Lower leg skin (tissue), 4 donors: ENCODE results near the gene LACRT. TPM values are rescaled to one million over a fixed set of nuclear protein-coding genes. Genes with fewer than 3 reads are reported as not detected.
A peak's percentile ranks its signal among the peaks of the same experiment; 100 is the strongest.

Experiments used
- DNase-seq, 2 donors: peaks; one replicate each; pipeline ENCODE4 v3.0.0-alpha.2; 2019; ENCODE audit warnings: low spot score in 2 of 2
- H3K4me3 ChIP-seq: fragments of 200-600 bp; sonication (generic); 2 replicates; pipeline ENCODE4 v1.5.1; 2017; ENCODE audit warnings: mild to moderate bottlenecking, low read depth; ENCODE audit not compliant: poor library complexity, severe bottlenecking
- CTCF ChIP-seq, 3 donors: fragments of 450-650 bp; IDR thresholded peaks; one replicate each; pipeline ENCODE4 v1.5.1; 2016; ENCODE audit warnings: antibody characterized with exemption in 3 of 3, mild to moderate bottlenecking in 3 of 3, moderate library complexity in 2 of 3
- POLR2A ChIP-seq, 2 donors: fragments of 450-650 bp; IDR thresholded peaks; one replicate each; pipeline ENCODE4 v1.6.1; 2016 to 2017; ENCODE audit warnings: antibody characterized with exemption in 2 of 2, mild to moderate bottlenecking in 1 of 2, moderate library complexity in 1 of 2
- WGBS, 2 donors: methylation state at CpG; one replicate each; pipeline ENCODE4 v1.1.5; 2018; 5-methylcytosine and 5-hydroxymethylcytosine counted together
- intact Hi-C: fragments of 100-400 bp; cut with DNase I; formaldehyde crosslinking; loops from one replicate; pipeline ENCODE4 v1.15.0; 2023; ENCODE audit warnings: low total_unique reads
- total RNA-seq, 4 donors: library from RNA; depleted of rRNA; stranded (reverse); fragments of >200 nt; gene quantifications; one replicate each; pipeline ENCODE4 v1.1.0, GENCODE V29; 2016

The LACRT gene
- total RNA-seq, 4 donors from 2014 or later, result 0.68 TPM; not detected in 3

DNA sequence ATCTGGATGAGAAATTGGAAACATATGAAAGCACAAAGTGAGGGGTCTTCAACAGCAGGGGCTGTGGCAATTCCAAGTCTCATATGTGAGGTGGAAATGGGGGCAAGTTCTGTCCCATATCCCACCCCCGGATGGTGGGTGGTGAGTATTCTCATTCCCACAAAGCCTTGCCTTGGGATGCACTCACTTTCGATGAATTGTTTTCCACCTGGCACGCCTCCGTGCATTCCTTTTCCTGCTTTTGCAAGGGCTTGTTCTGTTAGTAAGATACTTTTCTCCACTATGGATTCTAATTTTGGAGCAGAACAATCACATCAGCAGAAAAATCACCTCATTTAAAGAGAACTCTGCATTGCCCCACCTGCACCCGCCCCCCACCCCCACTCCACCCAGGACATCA, 3.1 kb downstream of the LACRT start:
- no peak overlapping the region for H3K4me3 ChIP-seq
- DNase-seq, result no peak
- intact Hi-C loops, result no loop called here
- TF ChIP-seq POLR2A (IDR thresholded peaks at IDR 0.05), result no peak
- TF ChIP-seq CTCF (IDR thresholded peaks at IDR 0.05), result no peak
- WGBS, 2 donors, result 56 to 63% methylated on average over 5 of the region's 5 CpGs

DNA sequence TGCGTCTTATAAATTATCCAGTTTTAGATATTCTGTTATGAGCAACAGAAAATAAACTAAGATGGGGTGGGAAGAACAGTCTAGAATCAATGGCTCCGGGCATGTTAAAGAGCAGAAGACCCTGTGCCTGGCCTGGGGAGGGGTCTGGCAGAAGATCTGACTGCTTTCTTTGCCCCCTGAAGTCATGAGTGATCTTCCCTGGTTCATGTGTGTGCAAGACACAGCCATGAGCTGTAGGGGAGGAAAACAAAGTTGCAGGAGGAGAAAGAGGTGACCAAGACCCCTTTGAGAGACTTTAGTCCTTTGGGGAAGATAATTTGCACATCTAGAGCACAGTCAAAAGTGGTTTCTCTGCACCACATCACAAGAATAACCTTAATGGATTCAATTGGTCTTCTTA, 4.8 kb downstream of the LACRT start:
- no peak overlapping the region for H3K4me3 ChIP-seq
- intact Hi-C loops, result no loop called here
- DNase-seq, result no peak
- TF ChIP-seq POLR2A (IDR thresholded peaks at IDR 0.05) (no peak), CTCF (IDR thresholded peaks at IDR 0.05) (no peak)
- 83 to 88% methylated on average over 2 of the region's 2 CpGs for WGBS, 2 donors

GRCh38 chr12:54628186-54628846, 6.4 kb downstream of the LACRT start:
- intact Hi-C loops, result no loop called here
- no peak overlapping the region for H3K4me3 ChIP-seq
- no peak for TF ChIP-seq POLR2A (IDR thresholded peaks at IDR 0.05)
- TF ChIP-seq CTCF (IDR thresholded peaks at IDR 0.05), result no peak
- DNase-seq, result peak in 1 of 2 donors; percentile 6
- WGBS, 2 donors, result 91 to 94% methylated on average over 3 of the region's 3 CpGs

DNA sequence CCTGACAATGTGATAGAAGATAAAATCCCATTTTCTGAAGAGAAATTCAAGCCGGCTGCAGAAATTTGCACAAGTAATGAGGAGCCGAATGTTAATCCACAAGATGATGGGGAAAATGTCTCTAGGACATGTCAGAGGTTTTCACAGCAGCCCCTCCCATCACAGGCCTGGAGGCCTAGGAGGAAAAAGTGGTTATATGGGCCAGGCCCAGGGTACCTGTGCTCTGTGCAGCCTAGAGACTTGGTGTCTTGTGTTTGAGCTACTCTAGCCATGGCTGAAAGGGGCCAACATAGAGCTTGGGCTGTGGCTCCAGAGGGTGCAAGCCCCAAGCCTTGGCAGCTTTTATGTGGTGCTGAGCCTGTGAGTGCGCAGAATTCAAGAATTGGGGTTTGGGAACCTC, 7.4 kb downstream of the LACRT start:
- DNase-seq, result peak in 1 of 2 donors; percentile 21
- no peak overlapping the region for H3K4me3 ChIP-seq
- TF ChIP-seq POLR2A (IDR thresholded peaks at IDR 0.05), result no peak
- no peak for TF ChIP-seq CTCF (IDR thresholded peaks at IDR 0.05)
- intact Hi-C loops, result no loop called here
- 79 to 93% methylated on average over 3 of the region's 3 CpGs for WGBS, 2 donors

DNA sequence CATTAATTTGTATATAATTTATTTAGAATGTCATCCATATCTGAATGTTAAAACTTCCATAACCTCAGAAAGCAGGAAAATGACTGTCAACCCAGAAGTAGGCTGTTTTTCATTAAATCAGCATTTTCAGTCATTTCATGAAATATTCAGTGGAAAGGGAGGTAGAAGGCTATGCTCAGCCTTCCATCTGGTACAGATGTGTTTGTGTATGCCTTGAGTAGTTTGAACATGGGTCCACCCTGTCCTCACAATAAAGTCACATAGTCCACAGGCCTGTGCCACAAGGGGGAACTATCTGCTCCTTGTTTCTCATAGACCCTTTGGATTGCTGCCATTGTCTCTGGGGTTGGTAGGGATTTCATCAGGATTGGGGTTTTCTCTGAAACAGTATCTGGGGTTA, 9.1 kb downstream of the LACRT start:
- no peak overlapping the region for H3K4me3 ChIP-seq
- TF ChIP-seq CTCF (IDR thresholded peaks at IDR 0.05) (no peak), POLR2A (IDR thresholded peaks at IDR 0.05) (no peak)
- peak in 1 of 2 donors; percentile 20 for DNase-seq
- intact Hi-C loops, result no loop called here
